Astrocyte (in vitro differentiated cells and primary cell): ENCODE results near the gene CPEB2.

ENCODE experiments used
- EZH2 ChIP-seq: IDR thresholded peaks from 2 replicates; pipeline ENCODE4 v1.6.1; 2012; ENCODE audit warnings: mild to moderate bottlenecking, low read length, inconsistent platforms; ENCODE audit not compliant: insufficient read depth
- TF ChIP-seq, protein P1 (sequence below): IDR thresholded peaks from 2 replicates; pipeline ENCODE4 v1.5.1; 2011; ENCODE audit warnings: low read depth, mild to moderate bottlenecking, inconsistent platforms, low read length, moderate library complexity; ENCODE audit not compliant: insufficient read depth

DNA sequence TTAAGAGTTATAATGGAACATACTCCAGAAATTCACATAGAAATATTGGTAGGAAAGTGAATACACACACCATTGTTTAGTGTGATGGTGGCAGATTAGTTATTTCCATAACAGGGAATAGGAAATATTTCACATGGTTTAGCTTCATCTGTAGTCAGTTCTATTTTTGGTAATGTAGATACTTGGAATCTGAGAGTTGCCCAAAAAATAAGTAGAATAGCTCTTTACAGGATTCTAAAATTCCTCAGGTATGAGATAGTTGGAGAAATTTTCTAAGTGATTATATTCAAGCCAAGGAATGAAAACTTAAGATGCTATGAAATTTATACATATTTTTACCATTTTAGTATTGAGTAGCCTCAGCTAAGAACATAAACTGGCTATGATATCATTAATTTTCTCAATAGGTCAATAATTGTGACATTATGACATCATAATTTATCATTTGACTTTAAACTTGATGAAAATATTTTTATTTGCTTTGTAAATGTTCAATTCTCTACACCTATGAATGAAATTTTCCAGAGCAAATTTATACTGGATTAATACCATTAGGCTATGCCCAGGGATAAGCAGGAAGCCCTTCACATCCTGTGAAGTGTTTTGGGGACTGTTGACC, 35.8 kb downstream of the CPEB2 start:
- no peak for TF ChIP-seq EZH2
- TF ChIP-seq, protein P1, sequence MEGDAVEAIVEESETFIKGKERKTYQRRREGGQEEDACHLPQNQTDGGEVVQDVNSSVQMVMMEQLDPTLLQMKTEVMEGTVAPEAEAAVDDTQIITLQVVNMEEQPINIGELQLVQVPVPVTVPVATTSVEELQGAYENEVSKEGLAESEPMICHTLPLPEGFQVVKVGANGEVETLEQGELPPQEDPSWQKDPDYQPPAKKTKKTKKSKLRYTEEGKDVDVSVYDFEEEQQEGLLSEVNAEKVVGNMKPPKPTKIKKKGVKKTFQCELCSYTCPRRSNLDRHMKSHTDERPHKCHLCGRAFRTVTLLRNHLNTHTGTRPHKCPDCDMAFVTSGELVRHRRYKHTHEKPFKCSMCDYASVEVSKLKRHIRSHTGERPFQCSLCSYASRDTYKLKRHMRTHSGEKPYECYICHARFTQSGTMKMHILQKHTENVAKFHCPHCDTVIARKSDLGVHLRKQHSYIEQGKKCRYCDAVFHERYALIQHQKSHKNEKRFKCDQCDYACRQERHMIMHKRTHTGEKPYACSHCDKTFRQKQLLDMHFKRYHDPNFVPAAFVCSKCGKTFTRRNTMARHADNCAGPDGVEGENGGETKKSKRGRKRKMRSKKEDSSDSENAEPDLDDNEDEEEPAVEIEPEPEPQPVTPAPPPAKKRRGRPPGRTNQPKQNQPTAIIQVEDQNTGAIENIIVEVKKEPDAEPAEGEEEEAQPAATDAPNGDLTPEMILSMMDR, result no peak
